ENCODE measurements around the gene IL7R.
A peak's percentile ranks its signal among the peaks of the same experiment; 100 is the strongest.

IL7R gene

DNA sequence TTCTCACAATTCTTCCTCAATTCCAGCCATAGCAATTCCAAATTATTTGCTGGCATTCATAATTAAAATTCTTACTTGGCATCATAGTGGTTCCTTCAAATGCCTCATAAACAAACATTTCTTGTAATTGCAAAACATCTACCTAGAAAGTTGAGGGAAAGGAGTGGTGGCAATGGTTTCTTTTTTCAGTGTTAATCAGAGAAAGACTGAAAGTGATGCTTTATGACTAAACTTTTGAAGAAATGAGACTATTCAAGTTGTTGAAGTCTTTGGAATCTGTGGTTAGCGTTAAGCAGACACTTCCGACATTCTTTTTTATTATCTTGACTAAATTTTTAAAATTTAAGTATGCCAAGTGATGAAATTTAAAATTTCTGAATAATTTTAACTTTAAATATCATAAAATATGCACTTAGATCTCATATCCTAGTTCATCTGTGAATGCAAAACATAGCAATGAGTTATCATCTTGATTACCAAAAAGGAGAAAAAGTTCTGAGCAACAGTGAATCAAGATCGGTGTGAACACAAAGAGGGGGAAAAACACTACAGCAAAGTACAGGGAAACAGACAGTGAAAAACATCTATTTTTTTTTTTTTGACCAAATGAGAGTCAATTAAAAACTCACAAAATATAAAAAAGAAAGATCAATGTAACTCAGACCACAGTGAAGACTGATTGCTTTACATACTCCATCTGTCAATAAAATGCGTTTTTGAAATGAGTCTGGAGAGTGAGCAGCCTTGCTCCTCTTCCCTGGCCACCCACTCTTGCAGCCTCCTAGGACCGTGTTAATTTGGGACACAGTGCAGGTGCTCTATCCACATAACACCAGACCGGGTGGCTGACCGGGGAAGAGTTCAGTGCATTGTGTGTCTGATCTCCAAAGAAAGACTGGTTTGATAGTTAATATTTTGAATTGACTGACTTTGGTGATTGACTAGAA is 20.6 kb upstream of the IL7R start:
- no peak overlapping the region for H3K27ac ChIP-seq (ENCODE audit: extremely low read depth, low read depth, low read length)
- no peaks in the 10 kb centered on the region for H3K4me1 ChIP-seq (ENCODE audit: control insufficient read depth, insufficient read depth, low read length)
- no peak for TF ChIP-seq MZF1 (tag by site-specific recombination; IDR thresholded peaks at IDR 0.05; ENCODE audit: borderline replicate concordance)
- no peak for TF ChIP-seq ZNF423 (tag by site-specific recombination; IDR thresholded peaks at IDR 0.05)
- TF ChIP-seq MYNN (tag by site-specific recombination; IDR thresholded peaks at IDR 0.05; ENCODE audit: borderline replicate concordance), result no peak
- no peak for TF ChIP-seq ZNF292 (tag by site-specific recombination; IDR thresholded peaks at IDR 0.05; ENCODE audit: borderline replicate concordance, low read depth)
- no peak for TF ChIP-seq KLF9 (tag by site-specific recombination; IDR thresholded peaks at IDR 0.05; ENCODE audit: low read depth)
- no peak for TF ChIP-seq ZFP3 (tag by site-specific recombination; IDR thresholded peaks at IDR 0.05; ENCODE audit: low read depth)
- no peak for TF ChIP-seq ZNF596 (tag by site-specific recombination; IDR thresholded peaks at IDR 0.05)
- TF ChIP-seq OVOL3 (tag by site-specific recombination; IDR thresholded peaks at IDR 0.05), result no peak
- no peak for TF ChIP-seq ZNF777 (tag by site-specific recombination; IDR thresholded peaks at IDR 0.05; ENCODE audit: borderline replicate concordance)
- no peak for TF ChIP-seq MEIS1 (CRISPR knock-in tag; IDR thresholded peaks at IDR 0.05; ENCODE audit: borderline replicate concordance)
- TF ChIP-seq, protein P1, sequence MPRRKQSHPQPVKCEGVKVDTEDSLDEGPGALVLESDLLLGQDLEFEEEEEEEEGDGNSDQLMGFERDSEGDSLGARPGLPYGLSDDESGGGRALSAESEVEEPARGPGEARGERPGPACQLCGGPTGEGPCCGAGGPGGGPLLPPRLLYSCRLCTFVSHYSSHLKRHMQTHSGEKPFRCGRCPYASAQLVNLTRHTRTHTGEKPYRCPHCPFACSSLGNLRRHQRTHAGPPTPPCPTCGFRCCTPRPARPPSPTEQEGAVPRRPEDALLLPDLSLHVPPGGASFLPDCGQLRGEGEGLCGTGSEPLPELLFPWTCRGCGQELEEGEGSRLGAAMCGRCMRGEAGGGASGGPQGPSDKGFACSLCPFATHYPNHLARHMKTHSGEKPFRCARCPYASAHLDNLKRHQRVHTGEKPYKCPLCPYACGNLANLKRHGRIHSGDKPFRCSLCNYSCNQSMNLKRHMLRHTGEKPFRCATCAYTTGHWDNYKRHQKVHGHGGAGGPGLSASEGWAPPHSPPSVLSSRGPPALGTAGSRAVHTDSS (tag by site-specific recombination; IDR thresholded peaks at IDR 0.05), result no peak
- H3K9me3 ChIP-seq (ENCODE audit: control insufficient read depth, insufficient read depth, low read depth, low read length), result no peaks in the 10 kb centered on the region
- ChIA-PET POLR2A (no interaction called here), CTCF (no interaction called here)
- H3K36me3 ChIP-seq (ENCODE audit: control insufficient read depth in 2 of 2, insufficient read depth in 1 of 2, low read length in 2 of 2), result no peaks in the 10 kb centered on the region
- no peak overlapping the region for H3K4me3 ChIP-seq (ENCODE audit: low read depth, low read length)

DNA sequence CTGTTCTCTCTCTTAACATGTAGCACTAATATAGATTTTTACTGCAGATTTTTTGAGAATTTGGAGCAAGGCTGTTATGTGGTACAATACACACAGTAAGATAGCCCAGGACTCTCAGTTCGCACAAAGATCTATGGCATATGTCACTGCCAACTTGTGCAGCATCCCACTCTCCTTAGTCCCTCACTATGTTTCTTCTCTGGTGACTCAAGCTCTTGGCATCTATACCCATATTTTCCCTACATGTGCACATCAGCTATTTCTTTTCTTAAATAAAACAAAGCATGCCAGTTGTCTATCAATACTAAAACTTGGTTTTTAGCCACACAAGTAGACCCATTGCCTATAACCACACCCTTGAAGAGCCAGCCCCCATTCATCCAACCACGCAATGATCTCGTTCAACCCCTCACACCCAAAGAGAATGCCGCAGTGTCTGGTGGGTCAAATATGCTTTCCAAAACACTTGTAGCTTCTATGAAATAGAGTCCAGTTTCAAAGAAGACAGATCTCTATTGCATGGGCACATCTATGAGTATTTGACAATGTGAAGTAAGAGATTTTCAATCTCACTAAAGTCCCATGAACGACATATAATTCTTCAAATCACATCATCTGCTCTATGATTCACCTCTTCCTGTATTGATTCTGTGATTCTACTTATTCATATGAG is 18.2 kb upstream of the IL7R start:
- Histone ChIP-seq H3K4me3 (ENCODE audit: low read depth, low read length) (no peak overlapping the region), H3K9me3 (ENCODE audit: control insufficient read depth, insufficient read depth, low read depth, low read length) (no peaks in the 10 kb centered on the region; the same call in 1 of the 2 replicates), H3K36me3 (ENCODE audit: control insufficient read depth in 2 of 2, insufficient read depth in 1 of 2, low read length in 2 of 2) (no peaks in the 10 kb centered on the region), H3K27ac (ENCODE audit: extremely low read depth, low read depth, low read length) (no peak overlapping the region), H3K4me1 (ENCODE audit: control insufficient read depth, insufficient read depth, low read length) (no peaks in the 10 kb centered on the region)
- POLR2A ChIA-PET, result no interaction called here
- CTCF ChIA-PET, result no interaction called here
- no peak for TF ChIP-seq ZNF658 (tag by site-specific recombination; IDR thresholded peaks at IDR 0.05)
- no peak for TF ChIP-seq ZNF155 (tag by site-specific recombination; IDR thresholded peaks at IDR 0.05)
- no peak for TF ChIP-seq TRIM28 (IDR thresholded peaks at IDR 0.05; ENCODE audit: borderline replicate concordance, low read length)
- no peak for TF ChIP-seq ZNF23 (tag by site-specific recombination; IDR thresholded peaks at IDR 0.05; ENCODE audit: borderline replicate concordance)
- TF ChIP-seq HOXD13 (CRISPR knock-in tag; IDR thresholded peaks at IDR 0.05; ENCODE audit: borderline replicate concordance), result no peak
- no peak for TF ChIP-seq ZFP41 (tag by site-specific recombination; IDR thresholded peaks at IDR 0.05; ENCODE audit: borderline replicate concordance)
- TF ChIP-seq ZNF785 (tag by site-specific recombination; IDR thresholded peaks at IDR 0.05), result no peak
- no peak for TF ChIP-seq ZNF530 (tag by site-specific recombination; IDR thresholded peaks at IDR 0.05; ENCODE audit: low read depth)

DNA sequence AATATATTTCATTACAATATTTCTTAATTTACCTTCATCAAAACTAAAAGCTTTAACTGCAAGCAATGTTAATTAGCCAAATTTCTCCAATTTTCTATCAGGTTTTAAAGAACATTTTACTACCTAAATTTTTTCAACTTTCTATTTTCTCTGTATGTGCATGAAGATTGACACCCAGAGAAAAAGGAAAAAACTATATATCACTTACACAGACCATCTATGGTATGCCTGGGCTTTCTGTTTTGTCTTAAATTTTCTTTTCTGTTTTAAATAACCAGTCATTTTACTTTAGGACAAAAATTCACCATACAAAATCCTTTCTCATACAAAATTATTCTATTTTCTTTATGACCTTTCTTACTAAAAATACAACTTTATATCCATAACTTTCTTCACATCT is 13.8 kb upstream of the IL7R start:
- Histone ChIP-seq H3K36me3 (ENCODE audit: control insufficient read depth in 2 of 2, insufficient read depth in 1 of 2, low read length in 2 of 2) (no peaks in the 10 kb centered on the region), H3K4me3 (ENCODE audit: low read depth, low read length) (no peak overlapping the region), H3K9me3 (ENCODE audit: control insufficient read depth, insufficient read depth, low read depth, low read length) (peaks cover 4% of the 10 kb centered on the region; the same call in 1 of the 2 replicates), H3K4me1 (ENCODE audit: control insufficient read depth, insufficient read depth, low read length) (no peaks in the 10 kb centered on the region), H3K27ac (ENCODE audit: extremely low read depth, low read depth, low read length) (no peak overlapping the region)
- CTCF ChIA-PET, result no interaction called here
- no peak for TF ChIP-seq ZXDB (tag by site-specific recombination; IDR thresholded peaks at IDR 0.05)
- TF ChIP-seq ZNF354C (tag by site-specific recombination; IDR thresholded peaks at IDR 0.05; ENCODE audit: borderline replicate concordance, low read depth), result no peak
- TF ChIP-seq SETDB1 (IDR thresholded peaks at IDR 0.05; ENCODE audit: insufficient read length, low read length), result peak; percentile 98
- POLR2A ChIA-PET, result no interaction called here

All from HEK293 (cell line).